ENCODE results near the gene CTNND2.

CTNND2 gene

GRCh38 chr5:11397549-11397948 lies 506.7 kb downstream of the CTNND2 start:
- no peak for DNase-seq (ENCODE audit: extremely low spot score)
- ChIA-PET POLR2A (no interaction called here), CTCF (no interaction called here)
- TF ChIP-seq SP1 (IDR thresholded peaks at IDR 0.05) (no peak), FOXK2 (IDR thresholded peaks at IDR 0.05) (no peak), LEF1 (IDR thresholded peaks at IDR 0.05; ENCODE audit: borderline replicate concordance) (no peak), ELF4 (IDR thresholded peaks at IDR 0.05) (no peak), NFRKB (IDR thresholded peaks at IDR 0.05) (no peak), CTBP1 (IDR thresholded peaks at IDR 0.05; ENCODE audit: borderline replicate concordance) (no peak), TARDBP (IDR thresholded peaks at IDR 0.05) (no peak), ARNT (IDR thresholded peaks at IDR 0.05) (no peak)

GRCh38 chr5:11396917-11397316 lies 507.3 kb downstream of the CTNND2 start:
- TF ChIP-seq ARNT (IDR thresholded peaks at IDR 0.05) = no peak
- TF ChIP-seq SP1 (IDR thresholded peaks at IDR 0.05) = no peak
- TF ChIP-seq FOXK2 (IDR thresholded peaks at IDR 0.05) = no peak
- no peak for TF ChIP-seq CTBP1 (IDR thresholded peaks at IDR 0.05; ENCODE audit: borderline replicate concordance)
- TF ChIP-seq ELF4 (IDR thresholded peaks at IDR 0.05) = no peak
- no peak for DNase-seq (ENCODE audit: extremely low spot score)
- CTCF ChIA-PET = no interaction called here
- POLR2A ChIA-PET = no interaction called here

- CTCF ChIA-PET = no interaction called here
- POLR2A ChIA-PET = no interaction called here
- TF ChIP-seq PKNOX1 (IDR thresholded peaks at IDR 0.05) (no peak), BHLHE40 (IDR thresholded peaks at IDR 0.05; ENCODE audit: borderline replicate concordance) (no peak), FOXM1 (IDR thresholded peaks at IDR 0.05; ENCODE audit: borderline replicate concordance) (no peak), ELF4 (IDR thresholded peaks at IDR 0.05) (no peak), SP1 (IDR thresholded peaks at IDR 0.05) (no peak), FOXA1 (IDR thresholded peaks at IDR 0.05) (no peak), TARDBP (IDR thresholded peaks at IDR 0.05) (no peak), NFRKB (IDR thresholded peaks at IDR 0.05) (no peak), HDGF (IDR thresholded peaks at IDR 0.05; ENCODE audit: borderline replicate concordance) (no peak), ARNT (IDR thresholded peaks at IDR 0.05) (no peak), SUZ12 (IDR thresholded peaks at IDR 0.05) (no peak)
- no peak for DNase-seq (ENCODE audit: extremely low spot score)
Observed at GRCh38 chr5:11394933-11395332, 509.3 kb downstream of the CTNND2 start.

- CTCF ChIA-PET = no interaction called here
- POLR2A ChIA-PET = no interaction called here
- DNase-seq (ENCODE audit: extremely low spot score) = no peak
- no peak for TF ChIP-seq PKNOX1 (IDR thresholded peaks at IDR 0.05)
Observed at GRCh38 chr5:11390291-11390767, 513.9 kb downstream of the CTNND2 start.

- ChIA-PET CTCF (no interaction called here), POLR2A (no interaction called here)
- no peak for DNase-seq (ENCODE audit: extremely low spot score)
- TF ChIP-seq BHLHE40 (IDR thresholded peaks at IDR 0.05; ENCODE audit: borderline replicate concordance) (no peak), L3MBTL2 (conservative IDR thresholded peaks at IDR 0.05) (no peak), SUZ12 (IDR thresholded peaks at IDR 0.05) (no peak), ARNT (IDR thresholded peaks at IDR 0.05) (no peak), TARDBP (IDR thresholded peaks at IDR 0.05) (no peak), NFRKB (IDR thresholded peaks at IDR 0.05) (no peak), HDGF (IDR thresholded peaks at IDR 0.05; ENCODE audit: borderline replicate concordance) (no peak), FOXA1 (IDR thresholded peaks at IDR 0.05) (no peak), ZNF384 (IDR thresholded peaks at IDR 0.05) (no peak), SP1 (IDR thresholded peaks at IDR 0.05) (no peak), PKNOX1 (IDR thresholded peaks at IDR 0.05) (no peak), ELF4 (IDR thresholded peaks at IDR 0.05) (no peak), LEF1 (IDR thresholded peaks at IDR 0.05; ENCODE audit: borderline replicate concordance) (no peak)
Observed at GRCh38 chr5:11387382-11387781, 516.9 kb downstream of the CTNND2 start.

- DNase-seq (ENCODE audit: extremely low spot score) = no peak
- ChIA-PET CTCF (interaction anchor here (0.7 kb wide), 1 partner anchor 192 kb away, joined by 3 read pairs; no protein-coding TSS in a partner anchor), POLR2A (no interaction called here)
- no peak for TF ChIP-seq FOXM1 (IDR thresholded peaks at IDR 0.05; ENCODE audit: borderline replicate concordance)
- TF ChIP-seq FOXK2 (IDR thresholded peaks at IDR 0.05) = no peak
- no peak for TF ChIP-seq FOXA1 (IDR thresholded peaks at IDR 0.05)
- TF ChIP-seq HDGF (IDR thresholded peaks at IDR 0.05; ENCODE audit: borderline replicate concordance) = no peak
- no peak for TF ChIP-seq L3MBTL2 (conservative IDR thresholded peaks at IDR 0.05)
- TF ChIP-seq SUZ12 (IDR thresholded peaks at IDR 0.05) = no peak
- no peak for TF ChIP-seq NFRKB (IDR thresholded peaks at IDR 0.05)
- no peak for TF ChIP-seq LEF1 (IDR thresholded peaks at IDR 0.05; ENCODE audit: borderline replicate concordance)
- TF ChIP-seq CTBP1 (IDR thresholded peaks at IDR 0.05; ENCODE audit: borderline replicate concordance) = no peak
- no peak for TF ChIP-seq PKNOX1 (IDR thresholded peaks at IDR 0.05)
- TF ChIP-seq TARDBP (IDR thresholded peaks at IDR 0.05) = no peak
- TF ChIP-seq ZNF384 (IDR thresholded peaks at IDR 0.05) = no peak
- no peak for TF ChIP-seq ELF4 (IDR thresholded peaks at IDR 0.05)
- no peak for TF ChIP-seq SP1 (IDR thresholded peaks at IDR 0.05)
- TF ChIP-seq BHLHE40 (IDR thresholded peaks at IDR 0.05; ENCODE audit: borderline replicate concordance) = no peak
Observed at GRCh38 chr5:11386398-11386797, 517.8 kb downstream of the CTNND2 start.

All from HEK293T (cell line).